Activated T-cell treated with anti-CD3 and anti-CD28 coated beads, Interleukin-2, amount 50 U/mL, for 48 hours (primary cell): ENCODE data around the gene EHBP1.
"Not testable (repeated sequence)": the region's sequence is repeated elsewhere in the genome, so short reads cannot be mapped to it uniquely, and the experiment has no call there.

Experiments
- DNase-seq, 2 experiments: peaks; one replicate each; pipeline ENCODE4 v3.0.0-alpha.2; 2020

Gene EHBP1

DNA sequence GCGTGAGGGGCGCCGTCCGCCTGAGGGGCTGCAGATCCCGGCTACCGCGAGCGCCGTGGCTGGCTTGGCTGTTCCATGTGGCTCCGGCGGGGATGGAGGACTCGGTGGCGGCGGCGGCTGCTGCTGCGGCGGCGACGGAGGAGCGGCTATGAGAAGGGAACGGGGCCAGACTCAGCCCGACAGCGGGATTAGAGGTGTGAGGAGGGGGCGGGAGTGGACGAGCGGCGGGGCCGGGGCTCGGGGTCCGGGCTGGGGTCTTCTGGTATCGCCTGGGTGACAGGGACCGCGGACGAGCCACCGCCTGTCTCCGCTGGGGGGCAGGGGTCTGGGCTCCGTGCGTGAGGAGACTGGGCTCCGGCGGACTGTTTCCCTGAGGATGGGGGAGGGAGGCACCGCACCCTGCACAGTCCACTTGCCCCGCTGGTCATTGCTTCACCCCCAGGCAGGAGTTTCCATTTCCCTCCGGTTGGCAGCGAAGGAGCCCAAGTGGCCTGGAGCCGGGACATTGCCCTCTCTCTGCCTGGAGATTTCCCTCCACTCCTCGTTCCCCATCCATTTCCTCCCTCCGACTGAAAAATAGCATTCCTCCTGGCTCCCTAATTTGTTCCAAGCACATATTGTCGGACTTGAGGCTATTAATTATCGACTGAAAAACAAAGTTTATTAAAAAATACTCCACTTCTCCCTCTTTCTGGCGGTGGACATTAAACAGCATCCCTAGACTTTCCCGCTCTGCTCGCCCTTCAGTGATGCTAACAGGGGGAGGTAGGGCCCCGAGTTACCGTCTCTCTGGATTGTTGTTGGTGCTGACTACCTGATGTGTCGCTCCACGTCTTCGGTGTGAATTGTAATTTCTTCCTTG, 577 bp downstream of the EHBP1 start:
- peak; percentile 21 to 23 for DNase-seq

DNA sequence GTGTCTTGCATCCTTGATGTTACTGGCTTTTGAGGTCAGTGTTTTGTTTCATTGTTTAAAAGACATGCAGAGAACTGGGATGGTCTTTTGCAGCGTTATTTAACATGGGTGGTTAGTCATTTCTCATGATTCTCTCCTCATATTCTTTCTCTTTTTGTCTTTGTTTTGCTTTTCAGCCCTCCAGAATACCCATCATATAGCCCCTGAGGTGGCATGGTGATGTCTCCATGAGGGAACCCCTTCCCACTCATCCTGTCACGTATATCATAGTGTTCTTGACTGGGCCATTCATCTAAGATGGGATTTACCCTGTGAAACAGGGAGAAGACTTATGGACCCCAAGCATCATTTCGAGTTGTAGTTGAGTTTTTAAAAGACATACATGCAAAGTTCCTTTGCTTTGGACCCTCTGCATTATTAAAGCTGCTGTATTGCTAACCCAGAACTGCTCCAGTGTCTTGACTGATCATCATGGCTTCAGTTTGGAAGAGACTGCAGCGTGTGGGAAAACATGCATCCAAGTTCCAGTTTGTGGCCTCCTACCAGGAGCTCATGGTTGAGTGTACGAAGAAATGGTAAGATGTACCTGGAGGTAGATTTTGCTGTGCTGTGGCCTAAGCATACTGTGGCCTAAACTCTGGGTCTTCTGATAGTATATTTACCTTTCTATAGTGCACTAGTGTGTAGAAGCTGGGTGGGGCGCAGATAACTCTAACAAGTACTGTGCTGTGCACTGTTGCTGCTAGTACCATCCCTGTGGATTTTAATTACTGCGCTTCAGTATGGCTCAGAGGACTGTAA, 1.4 kb downstream of the EHBP1 start:
- DNase-seq, result no peak

DNA sequence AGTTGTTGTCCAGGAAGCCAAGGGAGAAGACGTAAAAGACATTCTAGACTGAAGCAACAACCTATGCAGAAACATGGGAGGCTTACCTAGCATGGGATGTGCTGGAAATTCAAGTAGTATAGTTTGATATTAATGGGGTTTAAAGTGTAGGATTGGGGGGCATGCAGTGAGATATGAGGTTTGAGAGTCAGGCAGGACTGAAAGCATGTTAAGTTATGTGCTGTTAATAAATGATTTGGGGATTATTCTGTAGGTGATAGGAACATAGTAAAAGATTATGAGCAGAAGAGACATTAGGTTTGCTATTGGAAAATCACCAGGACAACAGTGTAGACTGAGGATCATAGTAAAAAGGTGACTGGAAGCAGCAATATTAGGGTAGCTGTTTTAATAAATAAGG, 3.2 kb downstream of the EHBP1 start:
- no peak for DNase-seq

DNA sequence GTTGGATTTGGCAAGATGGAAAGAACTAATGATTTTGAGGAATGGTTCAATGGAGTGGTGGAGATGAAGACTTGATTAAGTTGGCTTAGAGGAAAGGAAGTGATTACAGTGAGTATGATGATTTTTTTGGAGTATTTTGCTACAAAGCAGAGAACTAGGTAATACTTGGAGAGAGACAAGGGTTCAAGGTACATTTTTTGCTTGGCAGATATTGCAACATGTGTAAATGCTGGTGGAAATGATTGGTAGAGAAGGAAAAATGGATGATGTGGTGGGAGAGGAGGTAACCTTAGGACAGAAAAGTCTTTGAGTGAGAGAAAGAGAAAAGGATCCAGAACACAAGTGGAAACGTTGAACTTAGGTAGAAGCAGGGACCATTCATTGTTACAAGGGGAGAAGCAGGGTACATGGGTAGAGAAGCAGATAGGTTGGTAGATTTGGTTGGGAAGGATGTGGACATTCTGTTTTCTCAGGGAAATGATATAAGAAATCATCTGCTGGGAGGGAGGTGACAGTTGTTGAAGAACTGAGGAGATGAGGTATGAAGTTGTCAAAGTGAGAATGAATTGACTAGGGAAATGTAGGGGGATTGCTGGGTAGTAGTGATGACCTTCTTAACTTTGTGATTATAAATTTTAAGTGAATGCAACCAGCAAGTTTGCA, 6.5 kb downstream of the EHBP1 start:
- DNase-seq, result no peak

DNA sequence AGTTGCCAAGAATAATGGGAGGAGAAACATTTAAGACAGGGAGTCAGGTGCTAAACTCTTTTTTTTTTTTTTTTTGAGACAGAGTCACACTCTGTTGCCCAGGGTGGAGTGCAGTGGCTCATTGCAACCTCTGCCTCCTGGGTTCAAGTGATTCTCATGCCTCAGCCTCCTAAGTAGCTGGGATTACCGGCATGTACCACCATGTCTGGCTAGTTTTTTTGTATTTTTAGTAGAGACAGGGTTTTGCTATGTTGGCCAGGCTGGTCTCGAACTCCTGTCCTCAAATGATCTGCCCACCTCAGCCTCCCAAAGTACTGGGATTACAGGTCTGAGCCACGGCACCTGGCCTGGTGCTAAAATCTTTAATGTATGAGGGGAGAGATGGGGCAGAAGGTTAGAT, 7.7 kb downstream of the EHBP1 start:
- not testable (repeated sequence) for DNase-seq

DNA sequence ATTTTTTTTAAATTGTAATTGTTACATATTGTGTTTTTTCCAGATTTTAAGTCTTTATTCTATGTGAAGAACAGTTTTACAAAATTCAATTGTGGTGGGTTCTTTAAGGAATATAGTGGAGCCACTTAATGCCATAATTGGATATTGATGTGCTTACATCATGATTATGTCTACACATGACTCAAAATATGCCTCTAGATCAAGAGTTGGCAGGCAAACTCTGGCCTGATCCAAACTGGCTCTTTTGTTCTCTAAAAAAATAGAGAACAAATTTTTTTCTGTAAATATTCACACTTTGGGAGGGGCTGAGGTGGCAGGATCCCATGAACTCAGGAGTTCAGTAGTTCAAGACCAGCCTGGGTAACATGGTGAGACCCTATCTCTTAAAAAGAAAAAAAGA, 8.3 kb downstream of the EHBP1 start:
- DNase-seq, result no peak

DNA sequence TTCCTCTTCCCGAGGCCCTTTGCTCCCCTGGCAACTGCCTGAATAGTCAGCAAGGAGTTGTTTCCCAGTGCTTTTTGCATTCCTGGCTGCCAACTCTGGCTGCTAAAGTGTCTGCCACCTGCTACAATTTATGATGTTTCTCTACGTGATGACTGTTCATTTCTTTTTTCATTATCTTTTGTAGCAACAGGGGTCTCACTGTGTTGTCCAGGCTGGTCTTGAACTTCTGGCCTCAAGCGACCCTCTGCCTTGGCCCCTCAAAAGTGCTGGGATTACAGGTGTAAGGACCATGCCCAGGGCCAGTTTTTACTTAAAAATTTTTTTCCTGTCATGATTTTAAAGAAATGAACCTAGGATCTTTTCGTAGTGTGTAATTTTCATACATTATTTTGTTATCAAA, 11.3 kb downstream of the EHBP1 start:
- DNase-seq, result no peak

DNA sequence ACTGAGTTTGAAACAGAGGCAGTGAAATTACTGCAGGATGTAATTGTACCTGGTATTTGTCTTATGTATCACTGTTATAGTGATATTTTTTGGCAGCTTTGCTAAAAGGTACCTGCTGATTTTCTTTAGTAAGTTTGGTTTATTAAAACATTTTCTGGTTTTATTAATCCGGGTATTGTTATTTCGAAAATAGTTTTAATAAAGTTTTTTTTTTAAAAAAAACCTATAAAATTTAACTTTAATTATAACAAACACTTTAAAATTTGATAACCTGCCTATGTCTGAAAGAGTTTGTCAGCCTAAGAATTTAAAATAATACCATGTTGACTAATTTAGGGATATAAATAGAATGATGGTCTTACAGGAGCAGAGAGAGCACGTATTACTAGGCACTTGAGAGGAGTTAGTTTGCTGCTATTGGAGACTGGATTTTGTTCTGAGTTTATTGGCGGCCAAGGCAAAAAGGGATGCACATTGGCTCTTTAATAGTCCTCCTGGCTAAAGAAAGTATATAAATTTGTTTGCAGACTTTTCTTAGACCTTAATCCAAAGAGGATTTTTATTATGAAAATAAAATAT, 12.1 kb downstream of the EHBP1 start:
- no peak for DNase-seq

DNA sequence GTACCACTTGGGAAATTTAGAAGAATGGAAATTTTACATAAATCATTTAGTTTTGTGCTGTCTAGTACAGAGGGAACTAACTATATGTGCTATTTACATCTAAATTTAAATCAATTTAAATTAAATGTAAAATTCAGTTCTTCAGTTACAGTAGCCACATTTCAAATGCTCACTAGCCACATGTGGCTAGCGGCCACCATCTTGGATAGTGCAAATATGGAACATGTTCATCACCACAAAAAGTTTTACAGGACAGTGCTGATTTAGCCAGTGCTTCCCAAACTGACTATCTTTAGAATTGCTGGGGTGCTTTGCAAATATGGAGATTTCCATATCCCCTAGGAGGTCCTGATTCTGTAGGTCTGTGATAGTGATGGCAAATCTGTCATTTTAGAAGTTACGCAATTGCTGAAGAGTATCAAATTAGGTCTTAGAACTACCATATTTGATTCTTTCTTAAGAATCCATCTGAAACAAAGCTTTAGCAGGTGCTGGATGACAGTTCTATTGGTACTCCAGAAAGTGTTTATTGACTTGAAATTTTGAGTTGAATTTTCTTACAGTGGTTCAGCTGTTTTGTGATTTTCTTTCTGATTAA, 12.8 kb downstream of the EHBP1 start:
- no peak for DNase-seq

DNA sequence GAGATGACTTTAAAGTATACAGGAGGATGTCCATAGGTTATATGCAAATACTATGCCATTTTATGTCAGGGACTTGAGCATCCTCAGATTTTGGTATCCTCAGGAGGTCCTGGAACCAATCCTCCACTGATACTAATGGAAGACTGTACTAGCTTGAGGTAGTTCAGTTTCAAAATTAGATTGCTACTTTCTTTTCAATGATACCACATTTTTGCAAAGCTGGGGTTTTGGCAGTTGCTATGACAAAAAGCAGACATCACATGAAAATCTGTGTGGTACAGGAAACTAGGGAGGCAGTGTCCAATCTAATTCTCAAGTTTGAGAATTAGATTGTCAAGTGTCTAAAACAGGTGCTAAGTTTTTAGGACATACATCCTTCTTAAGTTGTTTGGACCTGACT, 14.2 kb downstream of the EHBP1 start:
- no peak for DNase-seq

- DNase-seq, result no peak
These were observed 17.2 kb downstream of the EHBP1 start for GRCh38 chr2:62722679-62723078.

DNA sequence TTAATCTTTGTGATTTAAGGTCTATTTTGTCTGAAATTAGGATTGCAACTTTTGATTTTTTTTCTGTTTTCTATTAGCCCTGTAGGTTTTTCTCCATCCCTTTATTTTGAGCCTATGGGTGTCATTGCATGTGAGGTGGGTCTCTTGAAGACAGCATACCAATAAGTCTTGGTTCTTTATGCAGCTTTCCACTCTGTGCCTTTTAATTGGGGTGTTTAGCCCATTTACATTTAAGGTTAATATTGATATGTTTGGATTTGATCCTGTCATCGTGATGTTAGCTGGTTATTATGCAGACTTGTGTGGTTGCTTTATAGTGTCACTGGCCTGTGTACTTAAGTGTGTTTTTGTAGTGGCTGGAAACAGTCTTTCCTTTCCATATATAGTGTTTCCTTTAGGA, 17.7 kb downstream of the EHBP1 start:
- DNase-seq, result no peak

- no peak for DNase-seq
These were observed 18.6 kb downstream of the EHBP1 start for GRCh38 chr2:62724106-62724505.

GRCh38 chr2:62724886-62725711, 19.6 kb downstream of the EHBP1 start:
- DNase-seq, result peak; percentile 42 to 45

DNA sequence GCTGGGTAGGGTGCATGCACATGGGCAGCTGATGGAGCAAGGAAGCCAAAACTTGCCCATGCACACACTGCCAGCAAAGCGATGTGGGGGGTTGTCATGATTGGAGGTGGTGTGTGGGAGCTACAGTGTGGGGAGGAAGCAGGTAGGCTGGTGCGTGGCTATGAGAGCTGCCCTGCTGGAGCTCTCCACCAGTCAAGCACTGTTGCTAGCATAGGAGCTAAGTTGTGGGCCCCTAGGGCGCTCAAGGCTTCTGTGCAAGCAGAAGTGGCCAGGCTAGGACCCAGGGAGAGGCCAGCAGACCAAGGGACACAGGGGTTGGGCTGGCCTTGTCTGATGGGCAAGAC, 20.2 kb downstream of the EHBP1 start:
- DNase-seq, result no peak

DNA sequence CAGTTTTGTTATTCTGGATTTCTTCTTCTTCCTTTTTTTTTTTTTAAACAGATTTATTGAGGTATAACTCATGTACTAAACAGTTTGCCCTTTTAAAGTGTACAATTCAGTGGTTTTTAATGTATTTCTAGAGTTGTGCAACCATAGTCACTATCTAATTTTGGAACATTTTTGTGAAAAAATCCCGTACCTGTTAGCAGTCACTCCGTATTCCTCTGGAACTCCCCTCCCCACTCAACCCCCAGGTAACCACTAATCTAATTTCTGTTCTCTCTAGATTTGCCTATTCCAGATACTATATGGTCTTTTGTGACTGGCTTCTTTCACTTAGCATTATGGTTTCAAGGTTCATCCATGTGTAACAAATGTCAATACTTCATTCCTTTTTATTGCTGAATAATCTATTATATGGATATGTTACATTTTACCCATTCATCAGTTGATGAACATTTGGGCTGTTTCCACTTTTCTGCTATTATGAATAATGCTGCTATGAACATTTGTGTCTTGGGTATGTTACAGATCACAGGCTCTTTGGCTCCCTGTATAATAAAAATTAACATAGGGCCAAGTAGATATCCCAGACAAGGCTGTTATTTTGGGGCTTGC, 21.9 kb downstream of the EHBP1 start:
- DNase-seq, result no peak

DNA sequence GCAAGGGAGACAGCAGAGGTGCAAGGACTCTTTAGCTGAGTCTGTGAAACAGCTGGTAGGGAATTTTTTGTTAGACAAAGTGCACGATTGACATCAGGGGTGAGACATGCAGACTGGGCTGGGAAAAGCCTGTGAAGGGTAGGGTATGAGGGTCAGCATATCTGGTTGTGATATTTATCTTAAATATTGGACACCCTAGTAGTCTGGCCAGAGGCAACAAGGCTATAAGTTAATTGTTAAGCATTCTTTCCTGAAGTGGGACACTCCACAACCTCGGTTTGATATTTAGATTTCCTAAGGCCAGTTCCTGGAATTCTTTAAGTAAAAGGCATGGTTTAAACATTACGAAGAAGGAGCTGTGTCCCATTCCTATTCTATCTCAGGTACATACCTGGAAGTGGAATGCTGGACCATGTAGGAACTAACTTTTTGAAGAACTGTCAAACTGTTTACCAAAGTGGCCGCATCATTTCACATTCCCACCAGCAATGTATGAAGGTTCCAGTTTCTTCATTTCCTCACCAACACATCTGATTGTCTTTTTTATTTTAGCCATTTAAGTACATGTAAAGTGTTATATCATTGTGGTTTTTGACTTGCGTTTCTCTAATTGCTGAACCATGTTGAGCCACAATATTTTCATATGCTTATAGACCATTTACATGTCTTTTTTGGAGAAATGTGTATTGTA, 22.5 kb downstream of the EHBP1 start:
- DNase-seq, result no peak

DNA sequence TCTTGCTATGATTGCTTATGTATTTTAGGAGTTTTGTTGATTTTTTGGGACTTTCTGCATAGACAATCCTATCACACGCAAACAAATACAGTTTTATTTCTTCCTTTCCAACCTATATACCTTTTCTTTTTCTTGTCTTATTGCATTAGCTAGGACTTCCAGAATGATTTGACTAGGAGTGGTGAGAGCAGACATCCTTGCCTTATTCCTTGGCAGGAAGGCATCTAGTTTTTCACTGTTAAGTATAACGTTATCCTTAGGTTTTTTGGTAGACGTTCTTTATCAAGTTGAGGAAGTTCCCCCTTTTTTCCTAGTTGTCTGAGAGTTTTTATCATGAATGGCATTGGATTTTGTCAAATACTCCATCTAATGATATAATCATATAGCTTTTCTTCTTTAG, 25.8 kb downstream of the EHBP1 start:
- DNase-seq, result no peak

GRCh38 chr2:62732262-62732777, 26.8 kb downstream of the EHBP1 start:
- no peak for DNase-seq

GRCh38 chr2:62733546-62733945, 28.0 kb downstream of the EHBP1 start:
- DNase-seq, result no peak
